ENCODE results near the gene NR3C1. TPM values are rescaled to one million over a fixed set of nuclear protein-coding genes. Genes with fewer than 3 reads are reported as not detected.

The NR3C1 gene
- total RNA-seq, 1 experiment from 2014 or later, result 16.0 TPM

GRCh38 chr5:143297756-143298155 lies 105.7 kb downstream of the NR3C1 start:
- ChIA-PET CTCF (no interaction called here), RAD21 (ENCODE audit: low non-redundant PET in 1 of 2, low total read pairs in 2 of 2, uncharacterized antibody in 2 of 2, unreplicated experiment in 2 of 2) (no interaction called here)

More at GRCh38 chr5:143297756-143298155, 105.7 kb downstream of the NR3C1 start:
- H3K36me3 ChIP-seq (ENCODE audit: control insufficient read depth in 1 of 2, insufficient read depth in 2 of 2, low read length in 2 of 2), result no peaks in the 10 kb centered on the region; a peak in 1 of 4 replicates
- no peak overlapping the region for H3K9ac ChIP-seq (ENCODE audit: low read length)
- no peaks in the 10 kb centered on the region for H3K4me1 ChIP-seq (ENCODE audit: control insufficient read depth in 1 of 2, insufficient read depth in 2 of 2, low read length in 2 of 2)
- POLR2A ChIA-PET, result no interaction called here
- ATAC-seq, result no peak
- H3K27ac ChIP-seq (ENCODE audit: low read depth, low read length), result no peak overlapping the region
- no peak for DNase-seq (ENCODE audit: low read depth, low spot score)
- H2AFZ ChIP-seq (ENCODE audit: low read depth, low read length, poor library complexity, severe bottlenecking), result no peak overlapping the region
- TF ChIP-seq FOSL1 (IDR thresholded peaks at IDR 0.05; ENCODE audit: low read depth), result no peak
- no peak for TF ChIP-seq MAX (IDR thresholded peaks at IDR 0.05)
- no peak for TF ChIP-seq EGR1 (IDR thresholded peaks at IDR 0.05; ENCODE audit: low read depth)
- TF ChIP-seq CBX3 (IDR thresholded peaks at IDR 0.05; ENCODE audit: low read depth), result no peak
- TF ChIP-seq CEBPB (IDR thresholded peaks at IDR 0.05; ENCODE audit: low read depth), result no peak
- no peak for TF ChIP-seq ZFX (IDR thresholded peaks at IDR 0.05)
- TF ChIP-seq ZBTB33 (IDR thresholded peaks at IDR 0.05; ENCODE audit: extremely low read depth, insufficient replicate concordance, low read length), result no peak
- TF ChIP-seq CTCF (IDR thresholded peaks at IDR 0.05 in 2 of 3, conservative IDR thresholded peaks at IDR 0.05 in 1 of 3; ENCODE audit: borderline replicate concordance in 1 of 3, insufficient read depth in 1 of 3, low read depth in 2 of 3, low read length in 2 of 3), result no peak
- H3K79me2 ChIP-seq (ENCODE audit: insufficient read depth, low read length), result no peaks in the 10 kb centered on the region
- no peak overlapping the region for H3K4me2 ChIP-seq (ENCODE audit: low read length)
- no peaks in the 10 kb centered on the region for H4K20me1 ChIP-seq (ENCODE audit: insufficient read depth)
- BruUV-seq (replicated peaks), result no TSS peak
- H3K9me3 ChIP-seq (ENCODE audit: control insufficient read depth in 1 of 2, insufficient read depth in 1 of 2, low read depth in 1 of 2, low read length in 2 of 2), result no peaks in the 10 kb centered on the region
- H3K4me3 ChIP-seq (replicated peaks in 1 of 2; ENCODE audit: low read depth in 1 of 2, low read length in 2 of 2), result no peak overlapping the region
- H3K9me2 ChIP-seq (ENCODE audit: insufficient read depth), result no peaks in the 10 kb centered on the region
- intact Hi-C loops (cut with micrococcal nuclease), result no loop called here
- no peaks in the 10 kb centered on the region for H3K27me3 ChIP-seq (ENCODE audit: insufficient read depth, low read length)

Measured in HCT116 (cell line).